Measurements from ENCODE around the gene TMEM88.

The TMEM88 gene

GRCh38 chr17:7889166-7889955 lies 34.5 kb downstream of the TMEM88 start:
- TF ChIP-seq CTCF (IDR thresholded peaks at IDR 0.05): no peak

GRCh38 chr17:7893187-7893880 lies 38.5 kb downstream of the TMEM88 start:
- no peak for TF ChIP-seq CTCF (IDR thresholded peaks at IDR 0.05)

- TF ChIP-seq CTCF (IDR thresholded peaks at IDR 0.05): no peak
These were observed 39.4 kb downstream of the TMEM88 start for GRCh38 chr17:7894226-7894625.

- no peak for TF ChIP-seq CTCF (IDR thresholded peaks at IDR 0.05)
These were observed 40.0 kb downstream of the TMEM88 start for GRCh38 chr17:7894866-7895265.

GRCh38 chr17:7897090-7897489 lies 42.2 kb downstream of the TMEM88 start:
- TF ChIP-seq CTCF (IDR thresholded peaks at IDR 0.05): no peak

GRCh38 chr17:7897773-7898172 lies 42.9 kb downstream of the TMEM88 start:
- TF ChIP-seq CTCF (IDR thresholded peaks at IDR 0.05): no peak

GRCh38 chr17:7903154-7904103 lies 48.6 kb downstream of the TMEM88 start:
- no peak for TF ChIP-seq CTCF (IDR thresholded peaks at IDR 0.05)
